Keratinocyte (primary cell): ENCODE measurements around the gene PHF12. TPM values are rescaled to one million over a fixed set of nuclear protein-coding genes. Genes with fewer than 3 reads are reported as not detected.

Experiments used
- DNase-seq: peaks from one replicate; pipeline ENCODE4 v3.0.0-alpha.2; 2011; ENCODE audit warnings: low read depth, missing footprints, low spot score
- FAIRE-seq: peaks from 2 replicates; lab custom pipeline; 2011; peaks lifted over from hg19 to GRCh38; lab: Jason Lieb, UNC
- H2AFZ ChIP-seq: 2 replicates; pipeline ENCODE4 v1.6.0; 2012; ENCODE audit warnings: low read length, control low read depth, inconsistent platforms; ENCODE audit not compliant: control insufficient read depth
- H3K27ac ChIP-seq: 2 replicates; pipeline ENCODE4 v1.5.1; 2011; ENCODE audit warnings: low read length; ENCODE audit not compliant: control insufficient read depth, insufficient read depth
- H3K27me3 ChIP-seq: 3 replicates; pipeline ENCODE4 v1.6.0; 2011; ENCODE audit warnings: low read length; ENCODE audit not compliant: control insufficient read depth, insufficient read depth; ENCODE audit errors: extremely low read depth
- H3K36me3 ChIP-seq, 2 experiments: 2 replicates in 1 of 2; 3 replicates in 1 of 2; pipeline ENCODE4 v1.5.1; 2011; ENCODE audit warnings: low read length in 2 of 2, mild to moderate bottlenecking in 1 of 2; ENCODE audit not compliant: control insufficient read depth in 2 of 2, insufficient read depth in 2 of 2; ENCODE audit errors: extremely low read depth in 1 of 2
- H3K4me1 ChIP-seq: 3 replicates; pipeline ENCODE4 v1.5.1; 2011; ENCODE audit warnings: low read length; ENCODE audit not compliant: control insufficient read depth, insufficient read depth; ENCODE audit errors: extremely low read depth
- H3K4me2 ChIP-seq: 3 replicates; pipeline ENCODE4 v1.6.0; 2011; ENCODE audit warnings: low read depth, low read length; ENCODE audit not compliant: control insufficient read depth, insufficient read depth; ENCODE audit errors: extremely low read depth
- H3K4me3 ChIP-seq, 3 experiments: fragments of 200-600 bp in 1 of 3; sonication (generic) in 1 of 3; 2 replicates in 2 of 3; 3 replicates in 1 of 3; pipeline ENCODE4 v1.5.1; 2011 to 2016; ENCODE audit warnings: low read length in 3 of 3, mild to moderate bottlenecking in 3 of 3, control low read depth in 2 of 3, inconsistent platforms in 1 of 3, low read depth in 1 of 3, mixed read lengths in 1 of 3, mixed run types in 1 of 3, moderate library complexity in 1 of 3; ENCODE audit not compliant: control insufficient read depth in 2 of 3, insufficient read depth in 2 of 3; ENCODE audit errors: extremely low read depth in 1 of 3
- H3K79me2 ChIP-seq: 2 replicates; pipeline ENCODE4 v1.6.0; 2012; ENCODE audit warnings: low read length; ENCODE audit not compliant: control insufficient read depth, insufficient read depth
- H3K9ac ChIP-seq: 3 replicates; pipeline ENCODE4 v1.6.0; 2011; ENCODE audit warnings: low read length; ENCODE audit not compliant: control insufficient read depth, insufficient read depth; ENCODE audit errors: extremely low read depth
- H3K9me1 ChIP-seq: 3 replicates; pipeline ENCODE4 v1.6.0; 2011; ENCODE audit warnings: low read length; ENCODE audit not compliant: control insufficient read depth, insufficient read depth; ENCODE audit errors: extremely low read depth
- H3K9me3 ChIP-seq: 2 replicates; pipeline ENCODE4 v1.5.1; 2012; ENCODE audit warnings: low read depth, low read length; ENCODE audit not compliant: control insufficient read depth
- H4K20me1 ChIP-seq: 3 replicates; pipeline ENCODE4 v1.6.0; 2011; ENCODE audit warnings: low read length; ENCODE audit not compliant: control insufficient read depth, insufficient read depth; ENCODE audit errors: extremely low read depth
- EZH2 ChIP-seq: IDR thresholded peaks from one replicate; pipeline ENCODE4 v1.6.1; 2012; ENCODE audit warnings: inconsistent platforms, mild to moderate bottlenecking, low read length, moderate library complexity
- dilution Hi-C: fragments of 300-500 bp; cut with MboI; formaldehyde crosslinking; loops from one replicate; pipeline ENCODE4 v1.7.0; 2020; ENCODE audit warnings: low sequenced_read_pairs; ENCODE audit not compliant: extremely low pct_ligation_motif_present
- polyA plus RNA-seq, 5 experiments: library from polyadenylated mRNA; depleted of rRNA in 3 of 5; stranded (reverse) in 3 of 5; stranded (forward) in 1 of 5; unstranded in 1 of 5; fragments of >200 nt; gene quantifications; 1 replicate in 1 of 5; 2 replicates in 3 of 5; 3 replicates in 1 of 5; pipeline versions ENCODE4 v1.2.1 to v1.2.3, GENCODE V29; 2011 to 2012; ENCODE audit warnings: missing spikeins in 2 of 5, low read depth in 1 of 5, low replicate concordance in 1 of 5
- TF ChIP-seq, protein P1 (sequence below), 3 experiments: IDR thresholded peaks in 1 of 3; conservative IDR thresholded peaks in 1 of 3; optimal IDR thresholded peaks in 1 of 3; 2 replicates in 2 of 3; 3 replicates in 1 of 3; pipeline versions ENCODE3 to v1.5.1; 2011; ENCODE audit warnings: low read length in 3 of 3, mild to moderate bottlenecking in 3 of 3, moderate library complexity in 2 of 3, control low read depth in 1 of 3, inconsistent platforms in 1 of 3; ENCODE audit not compliant: insufficient read depth in 2 of 3; ENCODE audit errors: extremely low read depth in 1 of 3

The PHF12 gene
- polyA plus RNA-seq, 1 donor (not counting 4 experiments of a cell fraction or from before 2014, with no cell fraction given), result 9.6 TPM

DNA sequence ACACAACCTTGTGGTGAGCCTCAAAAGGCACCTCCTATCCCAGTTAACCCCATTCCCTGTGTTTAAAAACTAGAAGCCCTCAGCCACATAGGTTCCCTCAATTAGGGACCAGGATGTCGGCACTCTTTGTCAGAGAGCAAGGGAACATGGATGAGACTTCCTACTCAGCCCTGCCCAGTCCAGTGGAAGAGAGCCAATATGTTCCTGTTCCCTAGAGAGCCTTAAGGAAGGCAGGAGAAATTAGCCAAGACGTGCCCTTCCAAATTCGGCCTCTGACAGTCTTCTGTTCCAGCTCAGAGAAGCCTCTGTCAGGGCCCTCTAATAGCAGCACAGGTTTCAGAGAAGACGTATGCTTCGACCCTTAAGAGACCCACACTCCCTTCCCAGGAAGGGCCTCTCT is 33.9 kb downstream of the PHF12 start:
- dilution Hi-C loops, result no loop called here
- DNase-seq, result no peak

DNA sequence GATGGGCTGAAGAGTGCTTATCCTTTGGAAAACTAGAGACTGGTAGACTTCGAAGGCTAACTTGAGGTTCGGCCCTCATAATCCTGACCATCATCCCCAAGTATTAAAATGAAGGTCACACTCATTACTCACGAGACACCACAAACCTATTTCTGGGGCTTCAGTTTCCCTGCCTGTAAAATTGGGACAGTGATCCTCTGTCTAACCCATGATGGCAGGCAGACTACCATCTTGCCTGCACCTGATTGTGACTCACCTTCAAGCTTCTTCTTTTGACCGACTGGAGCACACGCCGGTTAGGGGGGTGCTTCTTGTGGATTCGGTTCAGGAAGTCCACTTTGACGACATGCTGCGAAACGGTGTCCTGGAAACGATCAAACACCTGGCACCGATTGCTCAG is 34.3 kb downstream of the PHF12 start:
- FAIRE-seq (no peak), DNase-seq (no peak)
- H3K9ac ChIP-seq, result no peak overlapping the region
- no peaks in the 10 kb centered on the region for H3K9me1 ChIP-seq
- H3K27me3 ChIP-seq, result no peaks in the 10 kb centered on the region
- H3K9me3 ChIP-seq, result peaks cover 6% of the 10 kb centered on the region
- no peaks in the 10 kb centered on the region for H3K79me2 ChIP-seq
- no peaks in the 10 kb centered on the region for H4K20me1 ChIP-seq
- TF ChIP-seq, protein P1, sequence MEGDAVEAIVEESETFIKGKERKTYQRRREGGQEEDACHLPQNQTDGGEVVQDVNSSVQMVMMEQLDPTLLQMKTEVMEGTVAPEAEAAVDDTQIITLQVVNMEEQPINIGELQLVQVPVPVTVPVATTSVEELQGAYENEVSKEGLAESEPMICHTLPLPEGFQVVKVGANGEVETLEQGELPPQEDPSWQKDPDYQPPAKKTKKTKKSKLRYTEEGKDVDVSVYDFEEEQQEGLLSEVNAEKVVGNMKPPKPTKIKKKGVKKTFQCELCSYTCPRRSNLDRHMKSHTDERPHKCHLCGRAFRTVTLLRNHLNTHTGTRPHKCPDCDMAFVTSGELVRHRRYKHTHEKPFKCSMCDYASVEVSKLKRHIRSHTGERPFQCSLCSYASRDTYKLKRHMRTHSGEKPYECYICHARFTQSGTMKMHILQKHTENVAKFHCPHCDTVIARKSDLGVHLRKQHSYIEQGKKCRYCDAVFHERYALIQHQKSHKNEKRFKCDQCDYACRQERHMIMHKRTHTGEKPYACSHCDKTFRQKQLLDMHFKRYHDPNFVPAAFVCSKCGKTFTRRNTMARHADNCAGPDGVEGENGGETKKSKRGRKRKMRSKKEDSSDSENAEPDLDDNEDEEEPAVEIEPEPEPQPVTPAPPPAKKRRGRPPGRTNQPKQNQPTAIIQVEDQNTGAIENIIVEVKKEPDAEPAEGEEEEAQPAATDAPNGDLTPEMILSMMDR (optimal IDR thresholded peaks at IDR 0.05 in 1 of 3, IDR thresholded peaks at IDR 0.05 in 1 of 3, conservative IDR thresholded peaks at IDR 0.05 in 1 of 3; ENCODE audit: extremely low read depth in 1 of 3, insufficient read depth in 2 of 3, low read length in 3 of 3), result no peak
- no peak for TF ChIP-seq EZH2
- H2AFZ ChIP-seq, result no peak overlapping the region
- dilution Hi-C loops, result no loop called here
- H3K27ac ChIP-seq, result no peak overlapping the region
- H3K4me1 ChIP-seq, result no peaks in the 10 kb centered on the region
- no peak overlapping the region for H3K4me3 ChIP-seq
- no peak overlapping the region for H3K4me2 ChIP-seq
- peaks cover 60 to 74% of the 10 kb centered on the region in 2 experiments for H3K36me3 ChIP-seq

More for the DNA sequence above, 33.9 kb downstream of the PHF12 start:
- Histone ChIP-seq H2AFZ (no peak overlapping the region), H3K27me3 (no peaks in the 10 kb centered on the region), H3K9me3 (peaks cover 6% of the 10 kb centered on the region), H3K79me2 (no peaks in the 10 kb centered on the region), H3K36me3 (peaks cover 57 to 76% of the 10 kb centered on the region in 2 experiments), H3K4me2 (no peak overlapping the region), H3K9ac (no peak overlapping the region), H3K4me3 (no peak overlapping the region), H4K20me1 (no peaks in the 10 kb centered on the region), H3K27ac (no peak overlapping the region), H3K4me1 (no peaks in the 10 kb centered on the region), H3K9me1 (no peaks in the 10 kb centered on the region)
- FAIRE-seq, result no peak
- no peak for TF ChIP-seq EZH2
- TF ChIP-seq, protein P1 (optimal IDR thresholded peaks at IDR 0.05 in 1 of 3, IDR thresholded peaks at IDR 0.05 in 1 of 3, conservative IDR thresholded peaks at IDR 0.05 in 1 of 3; ENCODE audit: extremely low read depth in 1 of 3, insufficient read depth in 2 of 3, low read length in 3 of 3), result no peak
